HG03432 (cell line): ENCODE results near the gene MRTFB.
"Not testable (repeated sequence)": the region's sequence is repeated elsewhere in the genome, so short reads cannot be mapped to it uniquely, and the experiment has no call there.

Experiments
- ATAC-seq: cut with Tn5 transposase; IDR thresholded peaks from one replicate; pipeline ENCODE4 v1.9.1; 2021; ENCODE audit warnings: mild to moderate bottlenecking, moderate library complexity; ENCODE audit not compliant: unreplicated experiment

The MRTFB gene

DNA sequence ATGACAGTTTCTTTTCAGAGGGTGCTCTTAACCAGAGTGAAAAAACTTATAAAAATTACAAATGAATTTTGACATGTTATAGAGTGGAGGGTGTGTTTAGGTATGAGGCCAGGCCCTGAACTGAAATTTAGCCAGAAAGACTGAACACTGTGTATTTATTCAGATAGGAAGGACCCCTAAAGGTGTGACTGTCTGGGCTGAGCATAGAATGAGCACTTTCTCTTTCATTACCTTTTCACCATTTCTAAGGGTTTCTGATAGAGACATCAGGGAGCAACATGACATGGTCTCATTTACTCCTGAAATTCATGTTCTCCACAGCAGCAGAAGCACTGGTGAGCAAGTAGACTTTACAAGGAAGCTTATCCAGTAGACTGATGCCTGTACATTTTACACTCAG is 32.9 kb downstream of the MRTFB start:
- ATAC-seq, result no peak

DNA sequence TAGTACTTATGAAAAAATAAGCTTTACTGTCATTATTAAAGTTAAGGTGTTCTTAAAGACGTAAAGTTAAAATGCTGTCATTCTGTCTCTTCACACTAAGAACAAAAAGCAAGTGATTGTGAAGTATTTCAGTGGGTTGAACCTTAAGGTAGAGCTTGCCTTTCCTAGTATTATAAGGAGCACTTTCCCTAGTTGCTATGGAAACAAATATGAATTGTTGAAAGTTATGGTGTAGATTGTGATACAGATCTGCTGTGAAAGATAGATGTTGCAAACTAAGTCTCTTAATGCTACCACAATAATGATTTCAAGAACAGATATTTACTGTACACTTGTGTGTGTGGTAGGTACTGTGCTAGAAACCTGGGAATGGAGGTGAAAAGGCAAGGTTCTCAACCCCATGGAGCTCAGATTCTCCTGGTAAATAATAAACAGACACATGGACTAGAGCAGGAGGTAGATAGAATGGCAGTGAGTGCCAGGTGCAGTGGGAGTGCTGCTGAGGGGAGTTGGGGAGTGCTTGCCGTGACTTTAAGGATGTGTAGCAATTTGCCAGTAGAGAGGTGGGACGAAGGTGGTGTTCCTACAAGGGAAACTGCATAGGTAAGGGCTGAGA is 34.7 kb downstream of the MRTFB start:
- no peak for ATAC-seq

DNA sequence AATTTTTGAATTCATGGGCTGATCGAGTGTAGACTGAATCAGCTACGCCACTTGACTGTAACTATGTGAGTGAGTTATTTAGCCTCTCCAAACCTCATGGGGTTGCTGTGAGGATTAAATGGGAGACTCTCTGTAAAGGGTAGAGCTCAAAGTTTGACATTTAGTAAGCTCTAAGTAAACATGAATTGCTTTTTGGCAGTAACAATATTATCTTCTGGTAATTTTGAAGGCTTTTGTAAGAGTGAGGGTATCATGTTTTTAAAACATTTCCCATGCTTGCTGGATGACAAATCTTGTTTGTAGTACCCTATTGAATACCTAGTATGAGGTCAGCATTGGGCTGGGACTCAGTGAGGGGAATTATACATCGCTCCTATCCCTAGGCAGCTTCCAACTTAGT is 35.3 kb downstream of the MRTFB start:
- no peak for ATAC-seq

DNA sequence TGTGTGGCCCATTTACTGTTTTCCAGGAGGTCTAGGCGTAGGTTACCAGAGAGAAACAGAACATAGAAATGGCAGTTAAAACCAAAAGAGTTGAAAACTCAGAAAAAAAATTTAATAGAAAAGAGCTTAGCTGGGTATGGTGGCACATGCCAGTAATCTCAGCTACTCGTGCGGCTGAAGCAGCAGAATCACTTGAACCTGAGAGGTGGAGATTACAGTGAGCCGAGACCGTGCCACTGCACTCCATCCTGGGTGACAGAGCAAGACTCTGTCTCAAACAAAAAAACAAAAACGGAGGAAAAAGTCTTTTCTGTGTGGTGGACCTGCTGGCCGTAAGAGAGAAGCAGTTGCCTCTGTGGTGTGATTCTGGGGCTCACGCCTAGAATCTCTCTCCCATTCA is 35.8 kb downstream of the MRTFB start:
- ATAC-seq, result no peak

DNA sequence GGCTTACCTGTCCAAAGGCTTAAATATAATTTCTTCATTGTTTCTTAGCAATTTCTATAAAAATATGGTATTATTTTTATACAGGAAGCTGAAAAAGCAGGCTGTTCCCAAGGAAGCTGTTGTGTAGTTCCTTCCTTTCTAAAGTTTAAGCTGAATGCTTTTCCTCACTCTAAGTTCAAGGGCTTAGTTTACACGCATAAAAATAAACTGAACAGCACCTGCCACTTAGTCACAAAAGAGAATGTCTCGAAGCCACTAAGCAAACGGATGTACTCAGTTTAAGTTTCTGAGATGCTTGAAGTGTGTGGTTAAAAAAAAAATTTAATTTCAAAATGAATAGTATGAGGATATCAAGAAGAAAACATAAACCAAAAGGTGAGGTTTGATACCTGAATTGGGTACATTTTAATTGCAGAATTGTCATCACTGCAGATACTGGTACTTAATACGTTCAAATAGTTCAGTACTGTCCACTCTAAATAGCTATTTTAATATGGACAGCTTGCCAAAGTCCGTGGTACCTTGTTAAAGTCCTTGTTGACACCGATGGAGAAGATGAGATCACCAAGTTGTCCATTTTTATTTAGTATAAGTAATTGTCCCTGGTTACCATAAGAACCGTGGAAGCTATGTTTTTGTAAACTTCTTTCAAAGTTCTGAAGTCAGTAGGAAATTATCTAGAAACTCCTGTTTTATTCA is 38.1 kb downstream of the MRTFB start:
- no peak for ATAC-seq

DNA sequence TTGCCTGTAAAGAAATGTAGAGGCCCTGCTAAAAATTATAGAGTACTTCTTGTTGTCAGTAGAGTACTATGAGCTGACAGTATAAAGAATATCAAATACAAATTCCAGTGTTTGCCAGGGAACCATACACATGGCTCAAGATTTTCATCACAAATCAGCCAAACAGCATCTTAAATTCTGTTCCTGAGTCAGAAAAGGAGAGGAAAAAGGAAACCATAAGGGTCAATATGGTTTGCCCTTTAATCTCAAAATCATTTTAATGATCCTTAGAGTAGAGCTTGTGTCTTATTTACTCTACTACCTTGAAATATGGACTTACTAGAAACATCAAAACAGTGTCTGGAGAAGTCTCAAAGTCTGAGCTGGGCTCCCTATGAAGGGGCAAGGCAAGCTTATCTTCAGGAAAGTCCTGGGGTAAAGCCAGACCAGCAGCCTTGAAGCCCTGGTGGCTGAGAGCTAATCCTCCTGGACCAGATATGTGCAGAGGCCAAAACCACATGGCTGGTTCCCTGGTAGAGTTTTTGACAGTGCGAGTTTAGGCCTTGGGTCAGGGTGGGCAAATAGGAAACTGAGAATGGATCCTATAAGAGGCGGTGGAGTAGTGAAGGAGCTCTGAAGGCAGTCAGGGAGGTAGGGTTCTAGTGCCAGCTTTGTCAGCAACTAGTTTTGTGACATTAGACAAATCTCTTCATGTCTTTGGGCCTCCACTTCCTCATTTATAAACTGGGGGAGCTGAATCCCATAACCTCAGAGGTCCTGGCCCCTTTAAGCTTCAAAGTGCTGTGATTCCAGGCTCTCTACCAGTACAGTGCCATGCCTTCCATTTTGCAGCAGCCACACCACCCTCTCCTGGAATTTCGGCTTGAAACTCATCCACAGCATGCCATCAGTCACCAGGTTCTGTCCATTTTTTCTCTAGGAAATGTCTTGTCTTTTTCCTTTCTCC is 38.9 kb downstream of the MRTFB start:
- no peak for ATAC-seq

DNA sequence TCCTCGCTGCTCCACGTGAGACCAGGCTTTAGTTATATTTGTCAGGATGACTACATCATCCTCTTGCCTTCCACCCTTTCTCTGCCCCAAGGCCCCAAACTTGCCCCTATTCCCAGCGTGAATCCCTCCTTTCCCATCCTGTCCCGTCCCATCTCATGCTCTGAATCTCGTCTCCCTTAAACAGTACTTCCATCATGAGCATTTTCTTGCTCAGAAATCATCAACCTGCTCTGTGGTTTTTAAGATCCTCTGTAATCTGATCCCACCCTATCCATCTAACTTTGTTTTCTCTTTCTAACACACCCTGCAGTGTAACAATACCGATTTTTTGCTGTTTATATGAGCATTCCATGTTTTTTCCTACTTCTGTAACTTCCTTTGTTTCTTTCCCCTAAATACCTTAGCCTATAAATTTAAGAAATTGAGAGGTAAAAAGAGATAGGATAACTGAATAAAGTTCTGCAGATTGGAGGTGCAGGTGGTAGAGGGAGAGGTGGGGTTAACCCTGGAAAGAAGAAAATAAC is 39.7 kb downstream of the MRTFB start:
- ATAC-seq, result no peak

DNA sequence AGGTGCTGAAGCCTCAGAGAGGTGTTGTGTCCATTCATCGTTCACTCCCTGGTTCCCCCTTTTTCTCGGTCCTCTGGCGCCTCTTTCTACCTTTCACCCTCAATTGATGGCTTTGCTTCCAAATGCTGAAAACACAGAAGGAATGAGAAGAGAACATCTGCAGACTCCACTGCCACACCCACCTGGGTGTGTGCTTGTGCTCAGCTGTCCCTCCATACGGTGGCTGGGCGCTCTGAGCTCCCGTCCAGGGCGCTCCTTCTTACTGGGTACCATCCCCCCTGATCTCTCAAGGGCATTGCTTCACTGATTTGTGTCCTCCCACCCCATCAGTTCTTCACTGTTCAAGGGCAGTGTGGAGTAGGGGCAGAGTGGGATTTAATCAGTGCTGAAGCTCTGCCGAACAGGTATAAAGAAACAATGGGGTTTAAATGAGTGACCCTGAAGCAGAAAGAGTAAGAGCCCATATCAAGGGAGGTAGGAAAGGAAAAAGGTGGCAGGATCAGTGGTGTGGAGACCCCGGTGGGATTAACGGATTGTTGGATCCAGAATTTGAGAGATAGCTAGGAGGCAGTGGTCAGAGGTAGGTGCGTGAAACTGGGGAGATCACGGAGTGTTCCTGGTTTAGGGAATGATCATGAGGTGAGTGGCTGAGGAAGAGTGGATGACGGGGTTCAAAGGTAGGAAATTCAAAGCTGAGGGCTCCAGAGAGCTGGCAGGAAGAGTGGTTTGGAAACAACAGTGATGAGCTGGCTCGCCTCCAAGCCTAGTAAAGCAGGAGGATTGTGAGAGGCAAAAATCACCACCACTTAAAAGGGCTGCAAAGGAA is 40.8 kb downstream of the MRTFB start:
- ATAC-seq, result no peak

DNA sequence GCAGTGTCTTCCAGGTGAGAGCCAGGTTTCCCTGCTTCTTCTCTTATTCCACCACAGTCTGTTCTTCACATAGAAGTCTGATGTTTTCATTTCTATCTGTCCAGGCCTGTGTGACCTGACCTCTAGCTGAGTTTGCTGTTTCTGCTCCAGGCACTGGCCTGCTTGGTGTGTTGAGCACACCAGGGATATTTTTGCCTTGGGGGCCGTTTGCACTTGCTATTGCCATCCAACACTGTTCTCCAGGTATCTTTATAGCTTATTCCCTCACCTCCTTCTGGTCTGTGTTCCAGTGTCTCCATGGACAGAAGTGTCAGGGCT is 41.4 kb downstream of the MRTFB start:
- no peak for ATAC-seq

DNA sequence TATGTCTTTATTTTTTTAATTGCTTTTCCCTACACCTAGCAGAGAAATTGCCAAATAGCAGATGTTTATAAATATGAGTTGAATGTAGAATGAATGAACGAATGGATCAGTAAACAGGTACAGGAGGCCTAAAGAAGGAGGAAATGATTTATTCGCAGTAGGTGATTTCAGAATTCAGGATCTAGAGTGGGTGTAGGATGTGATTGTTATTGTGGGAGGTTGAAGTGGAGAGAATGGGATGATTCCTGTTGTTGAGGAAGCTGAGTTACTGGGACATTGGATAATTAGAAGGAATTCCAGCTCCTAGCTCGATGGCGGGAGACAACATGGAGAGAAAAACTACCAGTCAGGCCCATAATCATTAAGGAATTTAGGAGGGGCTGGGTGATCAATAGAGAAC is 42.2 kb downstream of the MRTFB start:
- no peak for ATAC-seq

DNA sequence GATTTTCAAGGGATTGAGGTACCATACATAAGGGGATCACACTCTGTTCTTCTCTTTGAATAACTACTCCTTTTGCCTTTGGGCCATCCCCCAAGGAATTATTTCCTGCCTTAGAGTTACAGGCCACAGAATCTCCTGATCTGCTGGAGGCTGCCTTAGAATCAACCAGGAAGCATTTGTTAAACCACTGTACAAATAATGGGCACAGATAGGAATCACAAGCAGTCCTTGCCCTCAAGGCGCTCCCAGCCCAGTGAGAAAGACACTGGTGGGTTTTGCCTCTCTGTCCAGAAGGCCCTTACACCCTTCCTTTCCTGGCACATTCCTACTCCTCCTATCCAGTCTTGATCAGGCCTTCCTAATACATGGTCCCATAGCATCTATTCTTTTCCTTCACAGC is 45.9 kb downstream of the MRTFB start:
- ATAC-seq, result no peak

DNA sequence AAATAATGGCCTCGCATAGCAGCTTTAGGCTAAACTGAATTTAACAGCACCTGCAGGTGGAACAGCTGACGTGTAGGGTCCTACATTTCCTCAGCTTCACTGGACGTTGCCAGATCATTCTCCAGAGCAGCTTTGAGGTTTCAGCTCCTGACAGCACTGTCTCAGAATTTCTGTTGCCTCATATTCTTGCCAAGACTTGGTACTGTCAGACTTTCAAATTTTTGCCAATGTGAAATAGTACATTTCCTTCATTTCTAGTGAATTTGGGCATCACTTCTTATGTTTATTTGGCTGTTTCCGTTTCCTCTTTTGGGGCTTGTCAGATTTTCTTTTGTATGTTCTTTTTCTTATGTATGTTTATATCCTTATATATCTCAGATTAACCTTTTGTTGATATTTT is 48.7 kb downstream of the MRTFB start:
- no peak for ATAC-seq

DNA sequence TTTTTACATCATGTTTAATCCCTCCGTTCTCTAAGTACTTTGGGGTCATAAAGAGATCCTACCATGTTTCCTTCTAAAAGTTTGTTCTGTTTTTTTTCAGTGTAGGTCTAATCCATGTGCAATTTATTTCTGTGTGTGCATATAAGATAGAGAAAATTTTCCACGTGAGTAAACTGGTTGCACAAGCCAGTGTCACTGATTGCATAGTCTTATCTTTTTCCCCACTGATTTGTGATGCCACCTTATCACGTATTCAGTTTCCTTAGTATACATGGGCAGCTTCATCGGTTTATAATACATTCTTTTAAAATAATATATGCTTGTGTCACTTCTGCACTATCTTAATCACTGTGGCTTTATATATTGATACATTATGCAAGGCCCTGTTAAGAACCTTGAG is 49.2 kb downstream of the MRTFB start:
- ATAC-seq, result no peak

DNA sequence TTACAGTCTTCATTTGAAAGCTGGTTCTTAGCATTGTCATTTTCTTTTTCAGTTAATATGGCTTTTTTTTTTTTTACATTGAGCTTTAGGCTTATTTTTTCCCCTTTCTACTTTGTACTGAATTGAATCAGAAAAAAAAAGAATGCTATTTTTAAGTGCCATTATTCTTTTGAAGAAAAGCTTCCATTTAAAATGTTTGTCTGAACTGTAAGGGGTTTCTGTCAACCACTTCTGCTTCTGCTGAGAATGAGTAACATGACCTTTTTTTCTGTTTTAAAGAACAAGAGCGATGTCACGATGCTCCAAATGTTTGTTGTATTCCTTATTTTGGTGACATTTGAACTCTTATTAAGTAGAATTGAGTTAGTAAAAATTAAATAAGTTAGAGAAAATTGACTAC is 50.0 kb downstream of the MRTFB start:
- ATAC-seq, result no peak

DNA sequence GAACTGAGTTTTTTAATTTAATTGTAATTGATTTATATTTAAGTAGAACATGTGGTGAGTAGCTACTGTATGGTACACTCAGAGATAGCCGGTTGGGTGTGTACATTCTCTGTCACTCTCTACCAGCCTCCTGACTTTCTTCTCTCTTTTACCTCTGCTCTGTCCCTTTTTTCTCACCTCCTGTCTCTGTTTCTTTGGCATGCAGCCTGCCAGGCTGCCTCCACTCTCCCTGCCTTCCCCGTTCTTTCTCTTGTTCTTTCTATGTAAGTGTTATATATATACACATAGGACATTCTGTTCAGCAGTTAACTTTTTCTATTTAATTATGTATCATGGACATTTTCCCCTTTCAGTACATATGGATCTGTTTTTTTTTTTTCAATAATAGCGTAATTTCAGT is 50.8 kb downstream of the MRTFB start:
- ATAC-seq, result no peak

DNA sequence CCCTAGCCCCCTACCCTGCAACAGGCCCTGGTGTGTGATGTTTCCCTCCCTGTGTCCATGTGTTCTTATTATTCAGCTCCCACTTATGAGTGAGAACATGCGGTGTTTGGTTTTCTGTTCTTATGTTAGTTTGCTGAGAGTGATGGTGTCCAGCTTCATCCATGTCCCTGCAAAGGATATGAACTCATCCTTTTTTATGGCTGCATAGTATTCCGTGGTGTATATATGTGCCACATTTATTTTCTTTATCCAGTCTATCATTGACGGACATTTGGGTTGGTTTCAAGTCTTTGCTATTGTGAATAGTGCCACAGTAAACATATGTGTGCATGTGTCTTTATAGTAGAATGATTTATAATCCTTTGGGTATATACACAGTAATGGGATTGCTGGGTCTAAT is 51.3 kb downstream of the MRTFB start:
- not testable (repeated sequence) for ATAC-seq

DNA sequence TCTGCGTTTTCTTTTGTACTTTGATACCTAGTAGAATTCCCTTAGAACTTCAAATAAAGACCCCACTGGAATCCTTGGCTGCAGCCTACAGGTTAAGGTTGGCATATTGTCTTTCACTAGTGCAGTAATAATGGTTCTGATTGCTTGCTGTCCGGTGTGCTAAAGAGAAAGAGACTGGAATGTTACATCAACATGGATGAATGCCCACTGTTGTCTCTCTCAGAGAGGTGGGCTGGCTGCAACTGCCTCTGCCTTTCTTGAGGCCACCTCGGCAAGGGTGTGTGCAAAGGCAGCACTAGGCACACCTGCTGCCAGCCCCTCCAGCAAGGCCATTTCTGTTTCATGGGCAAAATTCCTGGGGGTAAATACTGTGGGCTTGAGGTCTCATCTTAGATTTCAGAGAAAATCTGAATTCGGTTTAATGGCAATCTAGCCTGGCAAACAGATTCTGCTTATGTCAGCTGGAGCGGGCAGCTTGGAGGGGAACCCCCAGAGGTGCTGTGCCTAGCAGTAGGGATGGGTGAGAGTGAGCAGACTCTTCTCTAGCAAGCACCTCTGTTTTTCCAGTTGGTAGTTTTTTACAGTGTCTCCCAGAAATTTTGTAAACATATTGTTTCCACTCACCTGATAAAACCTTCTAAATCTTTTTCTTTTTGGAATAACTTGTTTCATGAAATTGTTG is 54.0 kb downstream of the MRTFB start:
- ATAC-seq, result no peak

DNA sequence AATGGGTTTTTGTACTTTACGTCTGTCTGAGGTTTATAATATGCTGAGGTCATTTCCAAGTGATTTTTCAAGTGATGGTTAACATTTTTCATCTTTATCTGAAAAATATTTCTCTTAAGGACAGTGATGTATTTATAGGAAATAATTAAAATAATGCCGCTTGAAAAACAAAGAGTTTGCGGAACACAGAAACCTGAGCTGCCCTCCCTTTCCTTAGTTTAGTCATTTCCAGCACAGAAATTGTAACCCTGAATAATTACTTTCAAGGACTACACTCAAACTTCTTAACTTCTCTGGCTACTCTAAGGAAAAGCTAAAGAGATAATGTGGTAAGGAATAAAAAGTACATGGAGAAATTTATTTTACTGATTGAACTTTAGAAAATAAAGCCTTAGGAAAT is 54.6 kb downstream of the MRTFB start:
- ATAC-seq, result no peak

DNA sequence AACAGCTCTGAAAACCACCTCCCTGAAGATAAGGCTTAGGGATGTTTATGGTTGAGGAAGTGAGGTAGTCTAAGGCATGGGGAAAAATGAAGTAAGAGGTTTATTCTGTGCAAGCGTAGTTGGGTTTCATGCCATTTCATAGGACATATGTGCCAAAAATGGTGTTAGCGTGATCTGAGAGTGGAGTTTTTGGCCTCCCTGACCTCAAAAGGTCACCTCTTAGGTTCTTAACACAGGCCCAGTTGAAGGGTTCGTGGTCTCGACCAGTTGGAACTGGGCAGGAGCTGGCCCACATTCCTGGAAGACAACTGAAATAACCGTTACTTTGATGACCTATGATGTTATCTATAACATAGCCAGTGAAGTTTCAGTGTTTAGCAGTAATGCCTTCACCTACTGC is 57.0 kb downstream of the MRTFB start:
- no peak for ATAC-seq

DNA sequence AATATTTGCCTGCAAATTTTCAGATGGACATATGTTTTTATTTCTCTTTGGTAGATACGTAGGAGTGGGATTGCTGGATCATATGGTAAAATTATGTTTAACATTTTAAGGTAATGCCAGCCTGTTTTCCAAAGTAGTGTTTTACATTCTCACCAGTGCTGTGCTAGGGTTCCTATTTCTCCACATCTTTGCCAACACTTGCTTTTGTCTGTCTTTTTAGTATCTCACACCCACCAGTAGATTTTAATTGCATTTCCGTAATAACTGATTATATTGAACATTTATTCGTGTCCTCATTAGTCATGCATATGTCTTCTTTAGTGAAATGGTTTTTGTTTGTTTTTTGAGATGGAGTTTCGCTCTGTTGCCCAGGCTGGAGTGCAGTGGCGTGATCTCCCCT is 58.4 kb downstream of the MRTFB start:
- ATAC-seq, result no peak
